HEK293 (cell line): ENCODE results near the gene CETP.

ENCODE experiments used
- CTCF ChIA-PET: fragments of 350-600 bp; formaldehyde crosslinking; extraction: SDS; loops from one replicate; lab custom pipeline; 2021; ENCODE audit warnings: antibody characterized with exemption; lab: Yijun Ruan, JAX
- POLR2A ChIA-PET: fragments of 300-600 bp; formaldehyde crosslinking; extraction: SDS; loops from one replicate; lab custom pipeline; 2020; ENCODE audit warnings: antibody characterized with exemption, inconsistent platforms; lab: Yijun Ruan, JAX
- H3K27ac ChIP-seq: fragments of 200-500 bp; sonication (Bioruptor generic); 2 replicates; pipeline ENCODE4 v1.5.1; 2014; ENCODE audit warnings: low read depth, low read length, control low read depth, inconsistent platforms; ENCODE audit errors: extremely low read depth
- H3K36me3 ChIP-seq, 2 experiments: fragments of 200-500 bp in 1 of 2; sonication (Bioruptor generic) in 1 of 2; 1 replicate in 1 of 2; 2 replicates in 1 of 2; pipeline ENCODE4 v1.5.1; 2014 to 2017; ENCODE audit warnings: inconsistent platforms in 2 of 2, low read length in 2 of 2; ENCODE audit not compliant: control insufficient read depth in 2 of 2, insufficient read depth in 1 of 2
- H3K4me1 ChIP-seq: fragments of 200-500 bp; sonication (Bioruptor generic); 2 replicates; pipeline ENCODE4 v1.5.1; 2014; ENCODE audit warnings: mild to moderate bottlenecking, low read length, inconsistent platforms; ENCODE audit not compliant: control insufficient read depth, insufficient read depth
- H3K4me3 ChIP-seq: 2 replicates; pipeline ENCODE4 v1.5.1; 2011; ENCODE audit warnings: low read depth, mild to moderate bottlenecking, control low read depth, low read length, moderate library complexity
- H3K9me3 ChIP-seq: fragments of 200-500 bp; sonication (Bioruptor generic); 2 replicates; pipeline ENCODE4 v1.5.1; 2014; ENCODE audit warnings: low read depth, low read length, inconsistent platforms; ENCODE audit not compliant: control insufficient read depth, insufficient read depth
- BCL11A ChIP-seq: fragments of 450-650 bp; formaldehyde crosslinking; IDR thresholded peaks from 2 replicates; pipeline ENCODE4 v1.5.1; 2016; ENCODE audit warnings: low read depth, missing biosample characterization, missing genetic modification characterization
- FEZF1 ChIP-seq: fragments of 450-650 bp; formaldehyde crosslinking; IDR thresholded peaks from 2 replicates; pipeline ENCODE4 v1.5.1; 2016; ENCODE audit warnings: missing biosample characterization, missing genetic modification characterization
- OSR2 ChIP-seq: fragments of 450-650 bp; formaldehyde crosslinking; IDR thresholded peaks from 2 replicates; pipeline ENCODE4 v1.5.1; 2016; ENCODE audit warnings: missing biosample characterization, missing genetic modification characterization
- SCRT1 ChIP-seq: fragments of 450-650 bp; formaldehyde crosslinking; IDR thresholded peaks from 2 replicates; pipeline ENCODE4 v1.5.1; 2016; ENCODE audit warnings: missing biosample characterization, missing genetic modification characterization, borderline replicate concordance
- SP7 ChIP-seq: fragments of 450-650 bp; formaldehyde crosslinking; IDR thresholded peaks from 2 replicates; pipeline ENCODE4 v1.5.1; 2016; ENCODE audit warnings: missing biosample characterization, missing genetic modification characterization
- WT1 ChIP-seq: fragments of 450-650 bp; formaldehyde crosslinking; IDR thresholded peaks from 2 replicates; pipeline ENCODE4 v1.5.1; 2016; ENCODE audit warnings: missing biosample characterization, missing genetic modification characterization
- YY2 ChIP-seq: fragments of 450-650 bp; formaldehyde crosslinking; IDR thresholded peaks from 2 replicates; pipeline ENCODE4 v1.5.1; 2016; ENCODE audit warnings: missing biosample characterization, missing genetic modification characterization
- ZNF248 ChIP-seq: fragments of 450-650 bp; formaldehyde crosslinking; IDR thresholded peaks from 2 replicates; pipeline ENCODE4 v1.5.1; 2017; ENCODE audit warnings: missing biosample characterization, missing genetic modification characterization
- ZNF311 ChIP-seq: fragments of 450-650 bp; formaldehyde crosslinking; IDR thresholded peaks from 2 replicates; pipeline ENCODE4 v1.5.1; 2017; ENCODE audit warnings: missing biosample characterization, missing genetic modification characterization, borderline replicate concordance
- ZNF423 ChIP-seq: fragments of 450-650 bp; formaldehyde crosslinking; IDR thresholded peaks from 2 replicates; pipeline ENCODE4 v1.5.1; 2016; ENCODE audit warnings: missing biosample characterization, missing genetic modification characterization
- ZNF623 ChIP-seq: fragments of 450-650 bp; formaldehyde crosslinking; IDR thresholded peaks from 2 replicates; pipeline ENCODE4 v1.5.1; 2016; ENCODE audit warnings: missing biosample characterization, missing genetic modification characterization
- ZNF626 ChIP-seq: fragments of 450-650 bp; sonication (Bioruptor Pico); formaldehyde crosslinking; IDR thresholded peaks from 2 replicates; pipeline ENCODE4 v1.5.1; 2018; ENCODE audit warnings: missing biosample characterization, missing genetic modification characterization, inconsistent platforms
- ZNF654 ChIP-seq: fragments of 450-650 bp; formaldehyde crosslinking; IDR thresholded peaks from 2 replicates; pipeline ENCODE4 v1.5.1; 2016; ENCODE audit warnings: low read depth, missing biosample characterization, missing genetic modification characterization
- ZNF670 ChIP-seq: fragments of 450-650 bp; formaldehyde crosslinking; IDR thresholded peaks from 2 replicates; pipeline ENCODE4 v1.5.1; 2016; ENCODE audit warnings: missing biosample characterization, missing genetic modification characterization, low read depth
- ZSCAN16 ChIP-seq: fragments of 450-650 bp; formaldehyde crosslinking; IDR thresholded peaks from 2 replicates; pipeline ENCODE4 v1.5.1; 2016; ENCODE audit warnings: missing biosample characterization, missing genetic modification characterization
- ZSCAN23 ChIP-seq: fragments of 450-650 bp; formaldehyde crosslinking; IDR thresholded peaks from 2 replicates; pipeline ENCODE4 v1.5.1; 2016; ENCODE audit warnings: missing biosample characterization, missing genetic modification characterization
- TF ChIP-seq, protein P1 (sequence below): fragments of 450-650 bp; formaldehyde crosslinking; IDR thresholded peaks from 2 replicates; pipeline ENCODE4 v1.5.1; 2016; ENCODE audit warnings: missing biosample characterization, missing genetic modification characterization
- TF ChIP-seq, protein P2 (sequence below): fragments of 450-650 bp; formaldehyde crosslinking; IDR thresholded peaks from 2 replicates; pipeline ENCODE4 v1.5.1; 2016; ENCODE audit warnings: missing biosample characterization, missing genetic modification characterization
- TF ChIP-seq, protein P3 (sequence below): fragments of 450-650 bp; formaldehyde crosslinking; IDR thresholded peaks from 2 replicates; pipeline ENCODE4 v1.5.1; 2016; ENCODE audit warnings: missing biosample characterization, missing genetic modification characterization

Gene CETP

DNA sequence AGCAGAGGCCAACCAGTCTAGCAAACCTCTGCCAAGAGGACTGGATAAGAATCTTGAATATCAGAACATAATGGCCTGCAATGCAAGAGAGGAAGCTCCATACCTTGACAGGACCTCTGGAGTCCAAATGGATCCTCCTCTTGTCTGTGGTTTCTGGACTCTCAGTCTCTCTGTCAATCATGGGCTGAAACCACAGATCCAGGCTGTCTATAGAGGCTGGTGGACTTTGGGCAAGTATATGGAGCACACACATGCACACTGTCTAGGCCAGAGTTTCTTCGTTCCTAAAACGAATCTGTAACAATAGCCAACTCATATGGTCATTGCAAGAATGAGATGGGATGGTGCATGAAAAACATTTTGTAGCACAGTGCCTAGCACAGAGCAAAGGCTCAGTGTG, 65.3 kb downstream of the CETP start (continued):
- TF ChIP-seq, protein P1, sequence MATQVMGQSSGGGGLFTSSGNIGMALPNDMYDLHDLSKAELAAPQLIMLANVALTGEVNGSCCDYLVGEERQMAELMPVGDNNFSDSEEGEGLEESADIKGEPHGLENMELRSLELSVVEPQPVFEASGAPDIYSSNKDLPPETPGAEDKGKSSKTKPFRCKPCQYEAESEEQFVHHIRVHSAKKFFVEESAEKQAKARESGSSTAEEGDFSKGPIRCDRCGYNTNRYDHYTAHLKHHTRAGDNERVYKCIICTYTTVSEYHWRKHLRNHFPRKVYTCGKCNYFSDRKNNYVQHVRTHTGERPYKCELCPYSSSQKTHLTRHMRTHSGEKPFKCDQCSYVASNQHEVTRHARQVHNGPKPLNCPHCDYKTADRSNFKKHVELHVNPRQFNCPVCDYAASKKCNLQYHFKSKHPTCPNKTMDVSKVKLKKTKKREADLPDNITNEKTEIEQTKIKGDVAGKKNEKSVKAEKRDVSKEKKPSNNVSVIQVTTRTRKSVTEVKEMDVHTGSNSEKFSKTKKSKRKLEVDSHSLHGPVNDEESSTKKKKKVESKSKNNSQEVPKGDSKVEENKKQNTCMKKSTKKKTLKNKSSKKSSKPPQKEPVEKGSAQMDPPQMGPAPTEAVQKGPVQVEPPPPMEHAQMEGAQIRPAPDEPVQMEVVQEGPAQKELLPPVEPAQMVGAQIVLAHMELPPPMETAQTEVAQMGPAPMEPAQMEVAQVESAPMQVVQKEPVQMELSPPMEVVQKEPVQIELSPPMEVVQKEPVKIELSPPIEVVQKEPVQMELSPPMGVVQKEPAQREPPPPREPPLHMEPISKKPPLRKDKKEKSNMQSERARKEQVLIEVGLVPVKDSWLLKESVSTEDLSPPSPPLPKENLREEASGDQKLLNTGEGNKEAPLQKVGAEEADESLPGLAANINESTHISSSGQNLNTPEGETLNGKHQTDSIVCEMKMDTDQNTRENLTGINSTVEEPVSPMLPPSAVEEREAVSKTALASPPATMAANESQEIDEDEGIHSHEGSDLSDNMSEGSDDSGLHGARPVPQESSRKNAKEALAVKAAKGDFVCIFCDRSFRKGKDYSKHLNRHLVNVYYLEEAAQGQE (tag by site-specific recombination) = no peak

DNA sequence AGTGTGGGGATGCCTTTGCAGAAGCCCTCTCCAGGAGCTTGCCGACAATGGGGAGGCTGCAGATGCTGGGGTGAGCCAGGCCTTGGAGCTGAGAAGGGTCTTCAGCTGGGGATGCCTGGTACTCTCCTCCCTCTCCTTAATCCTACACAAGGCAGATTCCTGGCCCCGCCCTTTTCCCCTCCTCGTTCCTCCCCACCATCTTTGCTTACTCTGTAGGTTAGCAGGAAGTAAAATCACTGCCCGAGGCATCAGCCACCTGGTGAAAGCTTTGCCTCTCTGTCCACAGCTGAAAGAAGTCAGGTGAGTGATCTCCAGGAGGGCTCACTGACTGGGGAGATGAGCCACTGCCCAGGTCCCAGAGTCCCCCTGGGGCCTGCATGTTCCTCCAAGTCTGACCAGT, 66.3 kb downstream of the CETP start:
- no peak overlapping the region for H3K27ac ChIP-seq
- ChIA-PET CTCF (no interaction called here), POLR2A (interaction anchor here (0.6 kb wide), 1 partner anchor 822 kb away, joined by 9 read pairs; no protein-coding TSS in a partner anchor)
- no peaks in the 10 kb centered on the region for H3K4me1 ChIP-seq
- H3K4me3 ChIP-seq = no peak overlapping the region
- H3K9me3 ChIP-seq = no peaks in the 10 kb centered on the region
- no peaks in the 10 kb centered on the region; a peak in 1 of 3 replicates for H3K36me3 ChIP-seq
- TF ChIP-seq ZSCAN16 (tag by site-specific recombination) = no peak
- no peak for TF ChIP-seq ZNF626 (tag by site-specific recombination)
- no peak for TF ChIP-seq ZNF623
- TF ChIP-seq FEZF1 (tag by site-specific recombination) = no peak
- no peak for TF ChIP-seq OSR2 (tag by site-specific recombination)
- TF ChIP-seq, protein P2, sequence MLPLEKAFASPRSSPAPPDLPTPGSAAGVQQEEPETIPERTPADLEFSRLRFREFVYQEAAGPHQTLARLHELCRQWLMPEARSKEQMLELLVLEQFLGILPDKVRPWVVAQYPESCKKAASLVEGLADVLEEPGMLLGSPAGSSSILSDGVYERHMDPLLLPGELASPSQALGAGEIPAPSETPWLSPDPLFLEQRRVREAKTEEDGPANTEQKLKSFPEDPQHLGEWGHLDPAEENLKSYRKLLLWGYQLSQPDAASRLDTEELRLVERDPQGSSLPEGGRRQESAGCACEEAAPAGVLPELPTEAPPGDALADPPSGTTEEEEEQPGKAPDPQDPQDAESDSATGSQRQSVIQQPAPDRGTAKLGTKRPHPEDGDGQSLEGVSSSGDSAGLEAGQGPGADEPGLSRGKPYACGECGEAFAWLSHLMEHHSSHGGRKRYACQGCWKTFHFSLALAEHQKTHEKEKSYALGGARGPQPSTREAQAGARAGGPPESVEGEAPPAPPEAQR (tag by site-specific recombination) = no peak
- TF ChIP-seq SP7 (tag by site-specific recombination) = no peak
- TF ChIP-seq, protein P3, sequence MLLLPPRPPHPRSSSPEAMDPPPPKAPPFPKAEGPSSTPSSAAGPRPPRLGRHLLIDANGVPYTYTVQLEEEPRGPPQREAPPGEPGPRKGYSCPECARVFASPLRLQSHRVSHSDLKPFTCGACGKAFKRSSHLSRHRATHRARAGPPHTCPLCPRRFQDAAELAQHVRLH (tag by site-specific recombination) = no peak
- no peak for TF ChIP-seq ZSCAN23 (tag by site-specific recombination)
- no peak for TF ChIP-seq ZNF670 (tag by site-specific recombination)
- no peak for TF ChIP-seq ZNF248
- no peak for TF ChIP-seq ZNF654 (tag by site-specific recombination)
- no peak for TF ChIP-seq ZNF423 (tag by site-specific recombination)
- TF ChIP-seq WT1 (tag by site-specific recombination) = no peak
- TF ChIP-seq YY2 (tag by site-specific recombination) = no peak
- TF ChIP-seq BCL11A (tag by site-specific recombination) = no peak
- TF ChIP-seq ZNF311 (tag by site-specific recombination) = no peak
- no peak for TF ChIP-seq SCRT1 (tag by site-specific recombination)
